Stimulated activated CD8-positive, alpha-beta memory T cell treated with anti-CD3 and anti-CD28 coated beads, Interleukin-4, amount 100 ng/mL, for 4 hours (primary cell): ENCODE data around the gene ARHGAP45.
"Not testable (repeated sequence)": the region's sequence is repeated elsewhere in the genome, so short reads cannot be mapped to it uniquely, and the experiment has no call there.

Experiments
- DNase-seq, 2 donors: peaks; one replicate each; pipeline ENCODE4 v3.0.0-alpha.2; 2020; ENCODE audit warnings: low read depth in 2 of 2, low spot score in 1 of 2

Gene ARHGAP45

GRCh38 chr19:1066748-1067340 is at the start of gene ARHGAP45:
Gene ARHGAP45 (plus strand): TSS chr19:1067167. CDS start chr19:1067406, 239 bp downstream.
- peak; percentile 54 to 74 for DNase-seq

GRCh38 chr19:1017906-1018305 is 49.1 kb upstream of the ARHGAP45 start:
- no peak for DNase-seq

GRCh38 chr19:1018393-1018792 is 48.6 kb upstream of the ARHGAP45 start:
- DNase-seq: no peak

GRCh38 chr19:1018932-1019615 is 47.9 kb upstream of the ARHGAP45 start:
- no peak for DNase-seq

- DNase-seq: no peak
Measured at GRCh38 chr19:1019616-1019961, 47.4 kb upstream of the ARHGAP45 start.

- no peak for DNase-seq
Measured at GRCh38 chr19:1019980-1020867, 46.7 kb upstream of the ARHGAP45 start.

GRCh38 chr19:1020868-1021425 is 46.0 kb upstream of the ARHGAP45 start, which contains the start of gene TMEM259:
Gene TMEM259 (minus strand): TSS chr19:1021123. CDS start chr19:1020996, 127 bp downstream.
- peak; percentile 93 to 97 for DNase-seq

- not testable (repeated sequence) for DNase-seq
Measured at GRCh38 chr19:1023883-1024188, 43.1 kb upstream of the ARHGAP45 start.

- DNase-seq: not testable (repeated sequence)
Measured at GRCh38 chr19:1025080-1025479, 41.9 kb upstream of the ARHGAP45 start.

GRCh38 chr19:1025960-1026782 is 40.8 kb upstream of the ARHGAP45 start, which contains the start of gene CNN2:
Gene CNN2 (plus strand): TSS chr19:1026608. CDS start chr19:1026662, 54 bp downstream.
- no peak for DNase-seq

- DNase-seq: no peak
Measured at GRCh38 chr19:1026783-1027649, 40.0 kb upstream of the ARHGAP45 start.

GRCh38 chr19:1027650-1028061 is 39.3 kb upstream of the ARHGAP45 start:
- no peak for DNase-seq

GRCh38 chr19:1028062-1028926 is 38.7 kb upstream of the ARHGAP45 start:
- no peak for DNase-seq

GRCh38 chr19:1032264-1032867 is 34.6 kb upstream of the ARHGAP45 start:
- DNase-seq: no peak

GRCh38 chr19:1035998-1036621 is 30.9 kb upstream of the ARHGAP45 start:
- DNase-seq: no peak

- DNase-seq: no peak
Measured at GRCh38 chr19:1037621-1038064, 29.3 kb upstream of the ARHGAP45 start.

GRCh38 chr19:1038978-1039645 is 27.9 kb upstream of the ARHGAP45 start:
- DNase-seq: no peak
